Thoracic aorta (tissue), 2 donors: ENCODE measurements around the gene NAP1L1. TPM values are rescaled to one million over a fixed set of nuclear protein-coding genes. Genes with fewer than 3 reads are reported as not detected.

ENCODE experiments used
- ATAC-seq: fragments of 150-250 bp; one replicate; pipeline ENCODE4 v1.8.0; 2017; ENCODE audit warnings: low read depth; ENCODE audit not compliant: insufficient number of reproducible peaks, low FRiP score
- DNase-seq: peaks from one replicate; pipeline ENCODE4 v3.0.0-alpha.2; 2020; ENCODE audit warnings: low spot score
- H3K27ac ChIP-seq, 2 donors: fragments of 200-600 bp; sonication (generic); 1 replicate in 1 of 2; 2 replicates in 1 of 2; pipeline ENCODE4 v1.5.1; 2016; ENCODE audit warnings: mild to moderate bottlenecking in 2 of 2, moderate library complexity in 2 of 2
- H3K27me3 ChIP-seq: fragments of 200-600 bp; sonication (generic); replicated peaks from 2 replicates; pipeline ENCODE4 v1.6.0; 2016; ENCODE audit warnings: mild to moderate bottlenecking; ENCODE audit not compliant: insufficient read depth
- H3K36me3 ChIP-seq: fragments of 200-600 bp; sonication (generic); one replicate; pipeline ENCODE4 v1.5.1; 2016
- H3K4me1 ChIP-seq, 2 donors: fragments of 200-600 bp; sonication (generic); 1 replicate in 1 of 2; 2 replicates in 1 of 2; pipeline versions ENCODE4 v1.5.1 to v1.6.0; 2016; ENCODE audit warnings: low read depth in 2 of 2, mild to moderate bottlenecking in 1 of 2; ENCODE audit not compliant: control insufficient read depth in 1 of 2
- H3K4me3 ChIP-seq: fragments of 200-600 bp; sonication (generic); 2 replicates; pipeline ENCODE4 v1.5.1; 2016; ENCODE audit warnings: mild to moderate bottlenecking
- H3K9me3 ChIP-seq: fragments of 200-600 bp; sonication (generic); 2 replicates; pipeline ENCODE4 v1.5.1; 2016
- total RNA-seq, 2 donors: library from RNA; depleted of rRNA; stranded (reverse); fragments of >200 nt; gene quantifications; one replicate each; pipeline versions ENCODE4 v1.1.0 to v1.2.3, GENCODE V29; 2016
- TF ChIP-seq, protein P1 (sequence below): fragments of 200-600 bp; sonication (generic); IDR thresholded peaks from one replicate; pipeline ENCODE4 v1.5.1; 2019; ENCODE audit warnings: antibody characterized with exemption

The NAP1L1 gene
- total RNA-seq, 2 donors from 2014 or later, result 178 to 316 TPM

DNA sequence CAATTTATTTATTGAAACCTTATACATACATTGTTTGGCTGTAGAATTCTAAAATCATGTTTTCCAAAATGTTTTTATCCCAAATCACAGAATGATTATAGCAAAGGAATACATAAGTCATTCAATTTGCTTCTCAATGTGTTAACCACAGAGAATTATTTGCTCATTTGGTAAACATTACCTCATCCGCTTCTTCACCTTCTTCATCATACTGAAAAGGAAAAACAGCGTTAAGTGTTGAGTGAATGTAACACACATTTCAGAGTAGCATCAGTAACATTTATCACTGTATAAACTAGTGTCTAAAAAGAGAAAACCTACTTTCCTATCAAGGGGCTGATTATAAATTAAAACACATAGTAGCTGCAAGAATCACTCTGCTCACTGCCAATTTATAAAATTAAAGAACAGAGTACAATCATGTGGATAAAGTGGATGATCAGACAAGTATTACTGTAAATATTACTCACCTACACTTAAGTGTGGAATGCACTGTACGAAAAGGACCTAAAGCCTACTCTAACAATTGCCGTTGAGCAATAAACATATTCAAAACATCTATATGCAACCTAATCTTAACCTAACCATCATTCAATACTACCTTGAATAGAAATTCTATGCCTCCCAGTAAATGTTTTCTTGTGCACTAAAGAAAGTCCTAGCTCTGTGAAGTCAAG, 34.8 kb downstream of the NAP1L1 start:
- DNase-seq (no peak), ATAC-seq (no peak)
- TF ChIP-seq, protein P1, sequence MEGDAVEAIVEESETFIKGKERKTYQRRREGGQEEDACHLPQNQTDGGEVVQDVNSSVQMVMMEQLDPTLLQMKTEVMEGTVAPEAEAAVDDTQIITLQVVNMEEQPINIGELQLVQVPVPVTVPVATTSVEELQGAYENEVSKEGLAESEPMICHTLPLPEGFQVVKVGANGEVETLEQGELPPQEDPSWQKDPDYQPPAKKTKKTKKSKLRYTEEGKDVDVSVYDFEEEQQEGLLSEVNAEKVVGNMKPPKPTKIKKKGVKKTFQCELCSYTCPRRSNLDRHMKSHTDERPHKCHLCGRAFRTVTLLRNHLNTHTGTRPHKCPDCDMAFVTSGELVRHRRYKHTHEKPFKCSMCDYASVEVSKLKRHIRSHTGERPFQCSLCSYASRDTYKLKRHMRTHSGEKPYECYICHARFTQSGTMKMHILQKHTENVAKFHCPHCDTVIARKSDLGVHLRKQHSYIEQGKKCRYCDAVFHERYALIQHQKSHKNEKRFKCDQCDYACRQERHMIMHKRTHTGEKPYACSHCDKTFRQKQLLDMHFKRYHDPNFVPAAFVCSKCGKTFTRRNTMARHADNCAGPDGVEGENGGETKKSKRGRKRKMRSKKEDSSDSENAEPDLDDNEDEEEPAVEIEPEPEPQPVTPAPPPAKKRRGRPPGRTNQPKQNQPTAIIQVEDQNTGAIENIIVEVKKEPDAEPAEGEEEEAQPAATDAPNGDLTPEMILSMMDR, result no peak
- Histone ChIP-seq H3K27ac (no peak overlapping the region), H3K4me1 (no peaks in the 10 kb centered on the region), H3K4me3 (no peak overlapping the region), H3K9me3 (no peaks in the 10 kb centered on the region), H3K27me3 (no peaks in the 10 kb centered on the region), H3K36me3 (peaks cover 23% of the 10 kb centered on the region)

DNA sequence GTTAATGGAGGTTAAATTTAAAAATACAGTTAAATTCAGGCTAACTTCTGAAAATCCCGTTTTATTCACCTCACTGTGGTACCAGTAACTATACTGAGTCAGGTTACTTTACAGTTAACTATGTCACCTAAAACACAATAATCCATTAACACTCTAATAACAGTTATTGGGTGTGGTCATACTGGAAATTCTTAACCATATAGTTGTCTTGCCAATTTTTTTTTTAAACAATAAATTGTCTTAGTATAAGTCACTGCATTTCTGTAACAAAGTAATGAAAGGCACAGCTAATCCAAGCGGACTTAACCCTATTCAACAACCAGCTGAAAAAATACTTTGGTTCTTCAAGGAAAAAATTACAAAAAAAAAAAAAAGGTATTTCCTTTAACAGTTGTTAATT, 36.7 kb downstream of the NAP1L1 start:
- DNase-seq (no peak), ATAC-seq (no peak)
- H3K4me3 ChIP-seq, result no peak overlapping the region
- TF ChIP-seq, protein P1, result no peak
- H3K27me3 ChIP-seq, result no peaks in the 10 kb centered on the region
- no peaks in the 10 kb centered on the region for H3K9me3 ChIP-seq
- H3K27ac ChIP-seq, result no peak overlapping the region
- peaks cover 16% of the 10 kb centered on the region for H3K36me3 ChIP-seq
- no peaks in the 10 kb centered on the region for H3K4me1 ChIP-seq

DNA sequence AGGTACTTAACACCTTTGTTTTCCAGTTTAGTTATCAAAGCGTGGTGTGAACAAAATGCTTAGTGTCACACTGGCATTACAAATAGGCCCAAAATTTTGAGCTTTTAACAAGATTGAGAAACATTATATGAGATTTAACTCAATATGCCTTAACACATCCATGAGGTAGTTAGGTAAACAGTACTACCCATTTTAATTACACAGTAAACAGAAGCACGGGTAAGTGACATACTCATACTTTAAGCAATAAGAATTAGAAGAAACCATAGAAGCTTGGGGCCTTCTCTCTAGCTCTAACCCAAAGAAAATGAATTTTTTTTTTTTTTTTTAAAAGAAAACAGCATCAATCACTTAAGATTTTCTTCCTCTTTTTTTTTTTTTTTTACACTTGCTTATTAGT, 37.4 kb downstream of the NAP1L1 start:
- Histone ChIP-seq H3K4me3 (no peak overlapping the region), H3K36me3 (peaks cover 11% of the 10 kb centered on the region), H3K9me3 (no peaks in the 10 kb centered on the region), H3K4me1 (no peaks in the 10 kb centered on the region), H3K27ac (no peak overlapping the region), H3K27me3 (no peaks in the 10 kb centered on the region)
- ATAC-seq (no peak), DNase-seq (no peak)
- TF ChIP-seq, protein P1, result no peak

DNA sequence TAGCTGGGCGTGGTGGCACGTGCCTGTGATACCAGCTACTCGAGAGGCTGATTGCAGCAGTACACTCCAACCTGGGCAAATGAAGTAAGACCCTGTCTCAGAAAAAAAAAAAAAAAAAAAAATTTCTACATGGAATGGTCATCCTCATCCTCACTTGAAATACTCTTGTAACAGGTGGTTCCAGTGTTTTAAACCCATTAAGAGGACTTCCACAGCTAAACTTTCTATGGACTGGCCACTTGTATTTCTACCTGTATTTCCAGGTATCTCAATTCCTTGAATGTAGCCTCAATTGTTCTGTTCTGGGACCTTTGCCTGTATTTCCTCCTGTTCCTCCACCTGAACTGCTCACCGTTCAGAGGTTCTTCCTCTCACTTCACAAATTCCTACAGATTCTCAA, 41.1 kb downstream of the NAP1L1 start:
- no peak for ATAC-seq
- TF ChIP-seq, protein P1, result no peak

DNA sequence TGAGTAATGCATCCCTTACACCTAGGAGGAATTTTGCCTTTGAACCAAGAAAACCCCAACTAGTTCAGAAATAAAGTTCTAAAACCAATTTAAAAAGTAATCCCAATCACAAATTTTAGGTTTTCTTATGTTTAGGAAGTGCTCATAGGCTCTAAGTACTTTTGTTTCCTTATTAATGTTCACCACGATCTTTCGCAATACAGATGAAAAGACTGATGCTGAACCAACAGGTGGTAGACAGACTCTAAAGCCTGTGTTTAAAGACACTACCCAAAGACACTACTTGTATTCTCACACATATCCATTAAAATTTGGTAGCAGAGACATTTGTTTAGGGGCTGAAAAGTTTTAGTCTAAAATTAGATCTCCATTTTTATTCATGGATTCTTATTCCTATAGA, 42.3 kb downstream of the NAP1L1 start:
- no peak for DNase-seq
- TF ChIP-seq, protein P1, result no peak
- H3K9me3 ChIP-seq, result no peaks in the 10 kb centered on the region
- ATAC-seq, result no peak
- H3K4me3 ChIP-seq, result no peak overlapping the region
- no peaks in the 10 kb centered on the region for H3K36me3 ChIP-seq
- H3K27ac ChIP-seq, result no peak overlapping the region
- no peaks in the 10 kb centered on the region for H3K4me1 ChIP-seq
- H3K27me3 ChIP-seq, result no peaks in the 10 kb centered on the region

More for the DNA sequence above, 41.1 kb downstream of the NAP1L1 start:
- Histone ChIP-seq H3K9me3 (no peaks in the 10 kb centered on the region), H3K27ac (no peak overlapping the region), H3K36me3 (no peaks in the 10 kb centered on the region), H3K4me3 (no peak overlapping the region), H3K4me1 (no peaks in the 10 kb centered on the region), H3K27me3 (no peaks in the 10 kb centered on the region)
- no peak for DNase-seq
